HepG2 (cell line): ENCODE results near the gene KRTAP1-4. TPM values are rescaled to one million over a fixed set of nuclear protein-coding genes. Genes with fewer than 3 reads are reported as not detected.

ENCODE experiments used
- ATAC-seq: fragments of 200-7000 bp; cut with Tn5 transposase; 3 replicates; pipeline ENCODE4 v1.9.1; 2020; ENCODE audit warnings: mild to moderate bottlenecking, moderate library complexity
- BruUV-seq: library from RNA; stranded (reverse); fragments of 400-500 nt; replicated peaks from 2 replicates; lab custom pipeline; 2021; lab: Mats Ljungman, UMichigan
- CTCF ChIA-PET: fragments of 300-600 bp; formaldehyde crosslinking; extraction: SDS; loops from one replicate; lab custom pipeline; 2021; ENCODE audit warnings: low total read pairs, inconsistent platforms, low intra/inter-chr PET ratio; lab: Yijun Ruan, JAX
- POLR2A ChIA-PET: fragments of 350-600 bp; sonication (Branson Sonifier 250); formaldehyde crosslinking; loops from one replicate; lab custom pipeline; 2020; ENCODE audit warnings: antibody characterized with exemption, inconsistent platforms; lab: Yijun Ruan, JAX
- DNase-seq: peaks from one replicate; pipeline ENCODE4 v3.0.0-alpha.2; 2015; ENCODE audit warnings: low spot score
- FAIRE-seq: peaks from 3 replicates; lab custom pipeline; 2011; peaks lifted over from hg19 to GRCh38; lab: Jason Lieb, UNC
- H2AFZ ChIP-seq: one replicate; pipeline ENCODE4 v1.6.1; 2011; ENCODE audit warnings: low read length, inconsistent platforms
- H3K27ac ChIP-seq: fragments of 300-600 bp; 3 replicates; pipeline ENCODE4 v1.8.0; 2011; ENCODE audit warnings: mixed run types, mild to moderate bottlenecking, mixed read lengths, low read length, inconsistent platforms; ENCODE audit not compliant: insufficient read depth; ENCODE audit errors: extremely low read length
- H3K27me3 ChIP-seq, 2 experiments: fragments of 200-600 bp in 1 of 2; 2 replicates in 1 of 2; 3 replicates in 1 of 2; pipeline versions ENCODE4 v1.6.0 to v1.8.0; 2011; ENCODE audit warnings: low read length in 2 of 2, mild to moderate bottlenecking in 2 of 2, moderate library complexity in 2 of 2, inconsistent platforms in 1 of 2; ENCODE audit not compliant: insufficient read depth in 2 of 2, control insufficient read depth in 1 of 2
- H3K36me3 ChIP-seq, 2 experiments: fragments of 200-600 bp in 1 of 2; replicated peaks in 1 of 2; 2 replicates in 1 of 2; 3 replicates in 1 of 2; pipeline versions ENCODE4 v1.5.1 to v1.8.0; 2011; ENCODE audit warnings: low read length in 2 of 2, inconsistent platforms in 1 of 2; ENCODE audit not compliant: insufficient read depth in 2 of 2, control insufficient read depth in 1 of 2
- H3K4me1 ChIP-seq: 2 replicates; pipeline ENCODE4 v1.5.1; 2012; ENCODE audit warnings: low read length, inconsistent platforms; ENCODE audit not compliant: insufficient read depth
- H3K4me2 ChIP-seq: 2 replicates; pipeline ENCODE4 v1.6.0; 2011; ENCODE audit warnings: low read depth, low read length, inconsistent platforms
- H3K4me3 ChIP-seq, 3 experiments: fragments of 200-600 bp in 1 of 3; sonication (generic), shearing (Covaris generic) in 1 of 3; replicated peaks in 1 of 3; 2 replicates each; pipeline ENCODE4 v1.5.1; 2011 to 2016; ENCODE audit warnings: low read length in 3 of 3, inconsistent platforms in 2 of 3, low read depth in 2 of 3, mild to moderate bottlenecking in 2 of 3, control low read depth in 1 of 3, mixed read lengths in 1 of 3; ENCODE audit not compliant: insufficient read depth in 1 of 3
- H3K79me2 ChIP-seq: one replicate; pipeline ENCODE4 v1.6.1; 2011; ENCODE audit warnings: low read length, inconsistent platforms; ENCODE audit not compliant: insufficient read depth
- H3K9ac ChIP-seq: 2 replicates; pipeline ENCODE4 v1.6.0; 2011; ENCODE audit warnings: mild to moderate bottlenecking, low read depth, low read length, inconsistent platforms; ENCODE audit not compliant: insufficient read depth
- H3K9me3 ChIP-seq: 2 replicates; pipeline ENCODE4 v1.5.1; 2012; ENCODE audit warnings: mild to moderate bottlenecking, low read length
- H4K20me1 ChIP-seq: 2 replicates; pipeline ENCODE4 v1.6.0; 2011; ENCODE audit warnings: inconsistent platforms, mild to moderate bottlenecking, low read length, moderate library complexity; ENCODE audit not compliant: insufficient read depth
- AGO2 ChIP-seq: fragments of 200-400 bp; formaldehyde crosslinking; optimal IDR thresholded peaks from 2 replicates; pipeline ENCODE3; 2017; ENCODE audit warnings: mild to moderate bottlenecking, low read depth, low read length, moderate library complexity
- CEBPZ ChIP-seq: IDR thresholded peaks from 2 replicates; pipeline ENCODE4 v1.6.1; 2012; ENCODE audit warnings: low read length, improper control_type of control experiment
- E2F1 ChIP-seq: sonication (generic); formaldehyde crosslinking; IDR thresholded peaks from 2 replicates; pipeline ENCODE4 v1.5.0; 2020; ENCODE audit warnings: missing genetic modification reagents
- HOXA7 ChIP-seq: sonication (generic); formaldehyde crosslinking; IDR thresholded peaks from 2 replicates; pipeline ENCODE4 v1.8.1; 2022; ENCODE audit warnings: mild to moderate bottlenecking, missing genetic modification reagents, moderate library complexity
- ISX ChIP-seq: sonication (generic); formaldehyde crosslinking; conservative IDR thresholded peaks from 2 replicates; pipeline ENCODE4 v1.5.0; 2020; ENCODE audit warnings: missing genetic modification reagents
- MAFG ChIP-seq: sonication (generic); formaldehyde crosslinking; IDR thresholded peaks from 2 replicates; pipeline ENCODE4 v1.5.1; 2020; ENCODE audit warnings: mild to moderate bottlenecking, missing genetic modification reagents
- POLR2AphosphoS2 ChIP-seq: IDR thresholded peaks from 2 replicates; pipeline ENCODE4 v1.6.1; 2011; ENCODE audit warnings: low read depth, low read length, improper control_type of control experiment
- PREB ChIP-seq: sonication (generic); formaldehyde crosslinking; IDR thresholded peaks from 2 replicates; pipeline ENCODE4 v1.4.0; 2020; ENCODE audit warnings: missing genetic modification reagents
- RELA ChIP-seq: sonication (generic); formaldehyde crosslinking; IDR thresholded peaks from 2 replicates; pipeline ENCODE4 v1.4.0; 2020; ENCODE audit warnings: missing genetic modification reagents
- SMAD1 ChIP-seq: sonication (generic); formaldehyde crosslinking; IDR thresholded peaks from 2 replicates; pipeline ENCODE4 v1.4.0; 2020; ENCODE audit warnings: missing genetic modification reagents, low read depth, mild to moderate bottlenecking, borderline replicate concordance
- TAF1 ChIP-seq: sonication (generic); formaldehyde crosslinking; IDR thresholded peaks from 2 replicates; pipeline ENCODE4 v1.4.0; 2020; ENCODE audit warnings: missing genetic modification reagents
- TERF1 ChIP-seq: sonication (generic); formaldehyde crosslinking; IDR thresholded peaks from 2 replicates; pipeline ENCODE4 v1.8.0; 2022; ENCODE audit warnings: mild to moderate bottlenecking, missing genetic modification reagents, moderate library complexity
- ZC3H4 ChIP-seq: sonication (generic); formaldehyde crosslinking; IDR thresholded peaks from 2 replicates; pipeline ENCODE4 v1.4.0; 2020; ENCODE audit warnings: missing genetic modification reagents, borderline replicate concordance
- ZFP82 ChIP-seq: sonication (generic); formaldehyde crosslinking; IDR thresholded peaks from 2 replicates; pipeline ENCODE4 v1.5.1; 2020; ENCODE audit warnings: mild to moderate bottlenecking, missing genetic modification reagents, borderline replicate concordance
- ZNF225 ChIP-seq: sonication (generic); formaldehyde crosslinking; IDR thresholded peaks from 2 replicates; pipeline ENCODE4 v1.4.0; 2020; ENCODE audit warnings: mild to moderate bottlenecking, missing genetic modification reagents
- ZNF282 ChIP-seq: fragments of 450-650 bp; IDR thresholded peaks from 2 replicates; pipeline ENCODE4 v1.6.1; 2018; ENCODE audit not compliant: partially characterized antibody
- ZNF3 ChIP-seq: IDR thresholded peaks from 2 replicates; pipeline ENCODE4 v1.7.0; 2017; ENCODE audit warnings: inconsistent platforms
- ZNF317 ChIP-seq: sonication (generic); formaldehyde crosslinking; IDR thresholded peaks from 2 replicates; pipeline ENCODE4 v1.5.0; 2020; ENCODE audit warnings: mild to moderate bottlenecking, missing genetic modification reagents
- ZNF460 ChIP-seq: sonication (generic); formaldehyde crosslinking; IDR thresholded peaks from 2 replicates; pipeline ENCODE4 v1.5.1; 2020; ENCODE audit warnings: missing genetic modification reagents, mild to moderate bottlenecking, borderline replicate concordance
- ZSCAN22 ChIP-seq: sonication (generic); formaldehyde crosslinking; IDR thresholded peaks from 2 replicates; pipeline ENCODE4 v1.4.0; 2020; ENCODE audit warnings: mild to moderate bottlenecking, missing genetic modification reagents
- WGBS: methylation state at CpG from one replicate; pipeline ENCODE4 v1.1.6; 2017; ENCODE audit warnings: low lambda C conversion rate; 5-methylcytosine and 5-hydroxymethylcytosine counted together
- in situ Hi-C: cut with HindIII; loops from 2 replicates; pipeline ENCODE4 v1.10.0; 2017; ENCODE audit warnings: low pct_unique_long_range_greater_than_20kb; ENCODE audit not compliant: extremely low pct_ligation_motif_present
- intact Hi-C: fragments of 100-400 bp; cut with micrococcal nuclease; formaldehyde crosslinking; loops from one replicate; pipeline ENCODE4 v1.10.0; 2022; ENCODE audit not compliant: unreplicated experiment
- polyA plus RNA-seq, 8 experiments: library from polyadenylated mRNA; depleted of rRNA in 3 of 8; stranded (reverse) in 7 of 8; unstranded in 1 of 8; fragments of >200 nt; fragmentation: Illumina TruSeq in 4 of 8; extraction: Trizol in 4 of 8; gene quantifications; 2 replicates each; pipeline versions ENCODE4 v1.2.1 to v1.2.3, GENCODE V29; 2011 to 2016; ENCODE audit warnings: low read depth in 4 of 8, missing spikeins in 1 of 8, mixed read lengths in 1 of 8; ENCODE audit not compliant: insufficient read depth in 1 of 8
- total RNA-seq, 5 experiments: library from RNA; depleted of rRNA; stranded (reverse); fragments of >200 nt; fragmentation: Illumina TruSeq; extraction: Trizol; gene quantifications; 2 replicates each; pipeline ENCODE4 v1.2.3, GENCODE V29; 2016; ENCODE audit warnings: low read depth in 1 of 5

KRTAP1-4 gene
- total and polyA plus RNA-seq, 2 of the 13 experiments (the other 11 are each of a cell fraction or from before 2014, with no cell fraction given), result not detected

- ATAC-seq (no peak), DNase-seq (no peak)
- Histone ChIP-seq H3K9ac (no peak overlapping the region), H3K4me1 (no peaks in the 10 kb centered on the region)
- CTCF ChIA-PET, result no interaction called here
- in situ Hi-C loops, result no loop called here
- BruUV-seq, result no TSS peak
- TF ChIP-seq ISX (CRISPR knock-in tag) (no peak), ZNF460 (CRISPR knock-in tag) (no peak), CEBPZ (no peak), E2F1 (no peak), HOXA7 (CRISPR knock-in tag) (no peak), POLR2AphosphoS2 (no peak), TERF1 (CRISPR knock-in tag) (no peak), ZNF225 (CRISPR knock-in tag) (no peak), TAF1 (CRISPR knock-in tag) (no peak), AGO2 (no peak), PREB (no peak), ZSCAN22 (CRISPR knock-in tag) (no peak), MAFG (CRISPR knock-in tag) (no peak), SMAD1 (no peak), ZNF282 (no peak), RELA (no peak), ZFP82 (no peak), ZNF3 (CRISPR knock-in tag) (no peak), ZNF317 (CRISPR knock-in tag) (no peak), ZC3H4 (CRISPR knock-in tag) (no peak)
- TF ChIP-seq, all 625 proteins: peak for 0
- POLR2A ChIA-PET, result no interaction called here
- Histone ChIP-seq H3K36me3 (no peaks in the 10 kb centered on the region), H3K79me2 (no peaks in the 10 kb centered on the region), H3K9me3 (peaks cover 3% of the 10 kb centered on the region), H4K20me1 (no peaks in the 10 kb centered on the region), H3K4me3 (no peak overlapping the region), H3K4me2 (no peak overlapping the region), H3K27me3 (no peaks in the 10 kb centered on the region), H3K27ac (no peak overlapping the region), H2AFZ (no peak overlapping the region)
- intact Hi-C loops, result no loop called here
- 65% methylated on average over 2 of the region's 2 CpGs for WGBS
- no peak for FAIRE-seq
These were observed 7.9 kb upstream of the KRTAP1-4 start for GRCh38 chr17:41037853-41038350.
